Measurements from ENCODE around the gene ZNF621.
A peak's percentile ranks its signal among the peaks of the same experiment; 100 is the strongest.

The ZNF621 gene
- 24.6 reads per million, percentile 51 among the genes with 10 or more reads in this experiment for total RNA-seq

- peak; percentile 63 for DNase-seq
Measured at GRCh38 chr3:40524568-40525285, at the start of gene ZNF621. Gene ZNF621 (plus strand): TSS chr3:40524960. CDS start chr3:40525841, 881 bp downstream.

GRCh38 chr3:40476478-40477470 is 48.0 kb upstream of the ZNF621 start, which contains the start of gene ZNF619:
Gene ZNF619 (plus strand): TSS chr3:40477122. CDS start chr3:40477980, 858 bp downstream.
- DNase-seq, result peak; percentile 36

GRCh38 chr3:40477666-40478065 is 47.1 kb upstream of the ZNF621 start:
- no peak for DNase-seq

GRCh38 chr3:40487172-40487571 is 37.6 kb upstream of the ZNF621 start:
- no peak for DNase-seq

GRCh38 chr3:40490916-40491315 is 33.8 kb upstream of the ZNF621 start:
- DNase-seq, result no peak

GRCh38 chr3:40494698-40495097 is 30.1 kb upstream of the ZNF621 start:
- DNase-seq, result no peak

GRCh38 chr3:40497288-40497687 is 27.5 kb upstream of the ZNF621 start:
- no peak for DNase-seq

GRCh38 chr3:40499952-40500351 is 24.8 kb upstream of the ZNF621 start:
- no peak for DNase-seq

- no peak for DNase-seq
Measured at GRCh38 chr3:40502034-40502433, 22.7 kb upstream of the ZNF621 start.

GRCh38 chr3:40504636-40505430 is 19.9 kb upstream of the ZNF621 start:
- DNase-seq, result no peak

GRCh38 chr3:40505599-40506462 is 18.9 kb upstream of the ZNF621 start, which contains the start of gene ZNF620:
Gene ZNF620 (plus strand): TSS chr3:40506039. CDS start chr3:40506353, 314 bp downstream.
- peak; percentile 4 for DNase-seq

- no peak for DNase-seq
Measured at GRCh38 chr3:40511031-40511718, 13.6 kb upstream of the ZNF621 start.

GRCh38 chr3:40516201-40516600 is 8.6 kb upstream of the ZNF621 start:
- DNase-seq, result no peak

- no peak for DNase-seq
Measured at GRCh38 chr3:40518067-40518466, 6.7 kb upstream of the ZNF621 start.

- no peak for DNase-seq
Measured at GRCh38 chr3:40518848-40519247, 5.9 kb upstream of the ZNF621 start.

GRCh38 chr3:40521254-40521653 is 3.5 kb upstream of the ZNF621 start:
- no peak for DNase-seq

GRCh38 chr3:40523781-40524180 is 979 bp upstream of the ZNF621 start:
- DNase-seq, result no peak

- DNase-seq, result no peak
Measured at GRCh38 chr3:40524222-40524567, 565 bp upstream of the ZNF621 start.

GRCh38 chr3:40528426-40528825 is 3.7 kb downstream of the ZNF621 start:
- DNase-seq, result no peak

GRCh38 chr3:40532252-40532651 is 7.5 kb downstream of the ZNF621 start:
- no peak for DNase-seq

- no peak for DNase-seq
Measured at GRCh38 chr3:40534283-40534682, 9.5 kb downstream of the ZNF621 start.
